Right hindlimb (tissue), 1 donor: ENCODE results near the gene VRK1.

Experiments
- DNase-seq: peaks from one replicate; pipeline ENCODE4 v3.0.0-alpha.2; 2018

Gene VRK1

DNA sequence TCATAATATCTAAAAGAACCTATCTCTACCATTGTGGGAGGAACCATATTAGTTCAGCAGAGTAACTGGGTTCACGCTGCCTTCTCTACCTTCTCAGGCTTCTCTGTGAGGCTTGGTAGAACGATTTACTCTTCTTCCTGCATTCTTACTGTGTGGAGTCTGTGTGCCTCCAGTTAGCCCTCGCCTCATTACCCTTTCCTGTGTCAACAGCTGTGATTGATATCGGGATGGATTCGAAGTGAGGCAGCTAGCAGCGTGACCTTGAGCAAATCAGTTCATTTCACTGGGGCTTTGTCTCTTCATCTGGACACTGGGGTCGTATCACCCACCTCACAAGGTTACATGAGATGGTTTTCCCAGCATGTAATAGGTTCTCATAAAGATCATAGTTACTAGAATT, 4.6 kb upstream of the VRK1 start:
- no peak for DNase-seq

DNA sequence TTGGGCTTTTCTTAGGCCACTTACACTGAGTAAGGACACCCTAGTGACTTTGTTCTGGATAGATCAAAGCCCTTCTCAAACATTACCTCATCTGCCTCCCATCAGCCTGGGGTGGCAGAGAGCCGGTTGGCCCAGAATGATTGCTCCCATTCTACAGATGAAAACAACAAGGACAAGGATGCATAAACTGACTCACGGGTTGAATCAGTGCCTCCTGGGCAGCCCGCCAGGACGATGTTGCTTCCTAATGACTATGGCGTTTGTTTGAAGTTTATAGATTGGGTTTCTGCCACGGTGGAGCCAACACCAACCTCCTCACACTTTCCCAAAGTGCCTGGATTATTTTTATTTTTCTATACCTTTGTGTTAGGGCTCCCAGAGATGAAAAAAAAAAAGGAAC, 3.6 kb upstream of the VRK1 start:
- no peak for DNase-seq

DNA sequence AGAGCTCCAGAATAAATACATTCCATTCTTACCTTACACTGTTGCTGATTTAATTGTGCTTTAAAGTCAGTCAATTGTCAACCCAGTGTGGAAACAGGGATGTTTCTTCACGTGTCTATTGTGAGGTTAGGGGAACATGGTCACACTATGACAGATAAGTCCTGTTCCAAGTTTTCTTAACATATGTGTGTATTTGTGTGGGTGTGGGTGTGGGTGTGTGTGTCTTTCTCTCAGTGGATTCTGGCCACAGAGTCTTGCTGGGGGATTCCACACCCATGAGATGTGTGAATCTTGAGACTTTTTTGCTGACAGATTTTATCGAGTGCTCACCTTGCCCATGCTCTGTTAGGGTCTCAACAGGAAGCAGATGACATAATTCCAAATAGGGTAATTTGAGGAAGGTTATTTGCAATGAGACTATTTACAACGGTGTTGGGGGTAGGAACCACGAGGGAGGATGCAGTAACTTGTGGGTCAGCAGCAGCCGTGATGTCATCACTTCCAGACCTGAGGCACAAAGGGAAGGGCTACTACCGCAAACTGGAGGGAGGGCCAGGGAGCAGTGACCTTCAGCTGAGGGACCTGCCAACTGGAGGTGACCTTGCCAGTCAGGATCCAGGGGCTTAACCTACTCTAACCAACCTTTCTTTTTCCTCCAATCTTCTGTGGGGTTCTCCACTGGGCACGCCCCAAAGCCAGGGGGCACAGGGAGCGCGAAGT, 1.9 kb upstream of the VRK1 start:
- no peak for DNase-seq

DNA sequence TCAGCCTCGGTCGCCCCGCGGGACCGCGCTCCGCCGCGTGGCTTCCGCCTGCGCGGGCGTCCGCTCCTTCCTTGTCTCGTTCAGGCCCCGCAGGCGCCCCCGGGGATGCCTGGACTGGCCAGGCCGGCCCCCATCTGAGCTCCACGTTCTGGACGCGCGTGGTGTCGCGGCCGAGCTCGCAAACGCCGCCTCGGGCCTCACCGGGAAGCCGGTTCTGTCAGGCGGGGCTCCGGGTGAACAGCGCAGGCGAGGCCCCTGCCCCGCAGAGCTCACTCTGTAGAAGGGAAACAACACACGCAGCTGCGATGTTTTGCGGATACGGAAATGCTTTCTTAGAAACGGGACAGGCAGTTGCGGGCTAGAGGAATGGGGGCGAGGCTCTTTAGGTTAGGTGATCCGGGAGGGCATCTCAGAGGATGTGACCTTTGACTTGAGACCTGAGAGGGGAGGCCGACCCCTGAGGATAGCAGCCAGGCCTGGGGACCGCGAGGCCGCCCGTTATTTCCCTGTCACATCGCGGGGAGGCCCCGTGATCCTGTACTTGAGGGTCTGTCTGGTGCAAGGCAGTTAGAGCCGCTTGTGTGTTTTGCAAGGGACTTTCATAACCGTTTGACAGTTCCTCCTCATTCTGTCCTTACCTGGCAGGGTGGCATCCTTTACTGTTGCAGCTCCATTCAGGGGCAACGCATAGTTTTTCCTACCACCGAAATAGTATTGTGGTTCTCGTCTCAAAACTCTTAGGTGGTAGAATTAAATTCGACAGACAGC, 584 bp downstream of the VRK1 start:
- peak; percentile 28 for DNase-seq

DNA sequence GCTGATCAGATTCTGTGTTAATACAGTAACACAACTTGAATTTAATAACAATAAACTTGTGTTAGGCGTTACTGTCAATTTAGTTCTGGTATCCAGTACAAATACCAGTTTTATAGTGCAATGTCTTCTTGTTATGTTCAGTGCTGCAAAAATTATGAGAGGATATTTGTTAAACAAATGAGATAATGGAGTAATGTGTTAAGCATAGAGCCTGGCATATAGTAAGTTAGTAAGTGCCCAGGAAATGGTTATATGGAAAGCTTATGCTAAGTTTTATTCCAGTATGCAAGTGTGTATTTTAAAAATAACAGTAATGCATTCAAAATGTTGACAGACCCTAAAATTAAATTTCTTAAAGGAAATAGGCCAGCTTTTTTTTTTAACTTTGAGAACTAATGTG, 1.8 kb downstream of the VRK1 start:
- DNase-seq = no peak

DNA sequence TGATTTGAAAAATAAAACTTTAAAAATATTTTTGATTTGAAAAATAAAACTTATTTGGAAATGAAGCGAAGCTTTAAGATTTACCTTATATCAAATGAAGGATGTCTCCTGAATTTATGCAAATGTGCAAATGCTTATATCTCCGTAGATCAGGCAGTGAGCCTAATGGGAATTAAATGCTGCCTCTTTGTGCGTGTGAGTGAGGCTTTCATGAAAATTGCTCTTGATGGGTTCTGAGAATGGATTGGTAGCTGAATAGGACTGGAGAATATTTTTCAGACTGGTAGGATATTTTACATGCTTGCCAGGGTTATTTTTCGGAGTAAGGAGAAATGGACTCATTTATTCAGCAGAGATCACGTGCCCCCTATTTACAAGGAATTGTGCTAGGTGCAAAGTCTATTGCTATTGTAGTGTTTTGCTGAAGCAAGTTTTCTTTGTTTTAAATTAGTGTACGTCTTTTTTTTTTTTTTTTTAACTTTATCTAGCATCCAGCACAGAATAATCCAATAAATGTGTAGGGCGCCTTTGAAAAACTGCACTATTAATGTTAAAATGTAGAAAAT, 2.4 kb downstream of the VRK1 start:
- DNase-seq = no peak

DNA sequence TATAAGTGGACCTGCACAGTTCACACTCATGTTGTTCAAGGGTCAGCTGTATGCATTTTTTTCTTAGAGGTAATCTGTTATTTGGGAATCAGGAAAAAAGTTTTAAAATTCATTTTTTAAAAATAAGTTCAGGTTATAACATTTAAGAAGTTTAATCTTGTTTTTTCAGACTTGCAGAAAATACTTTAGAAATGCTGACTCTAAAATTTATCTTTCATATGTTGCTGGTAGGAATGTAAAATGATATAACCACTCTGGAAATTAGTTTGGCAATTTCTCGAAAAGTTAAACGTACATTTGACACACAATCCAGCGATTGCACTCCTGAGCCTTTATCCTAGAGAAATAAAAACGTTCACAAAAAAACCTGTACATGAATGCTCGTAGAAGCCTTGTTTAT, 4.7 kb downstream of the VRK1 start:
- DNase-seq = no peak

DNA sequence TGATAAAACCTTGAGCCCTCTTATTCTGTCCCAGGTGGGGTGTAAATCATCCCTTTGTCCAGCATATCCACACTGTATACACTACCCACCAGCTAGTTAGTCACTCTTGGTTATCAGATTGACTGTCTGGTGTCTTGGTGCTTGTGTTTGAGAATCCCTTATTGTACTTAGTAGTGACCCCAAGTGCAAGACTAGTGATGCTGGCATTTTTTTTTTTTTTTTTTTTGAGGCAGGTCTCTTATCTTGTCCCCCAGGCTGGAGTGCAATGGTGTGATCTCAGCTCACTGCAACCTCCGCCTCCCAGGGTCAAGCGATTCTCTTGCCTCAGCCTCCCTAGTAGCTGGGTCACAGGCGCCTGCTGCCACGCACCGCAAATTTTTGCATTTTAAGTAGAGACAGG, 5.8 kb downstream of the VRK1 start:
- DNase-seq = no peak

DNA sequence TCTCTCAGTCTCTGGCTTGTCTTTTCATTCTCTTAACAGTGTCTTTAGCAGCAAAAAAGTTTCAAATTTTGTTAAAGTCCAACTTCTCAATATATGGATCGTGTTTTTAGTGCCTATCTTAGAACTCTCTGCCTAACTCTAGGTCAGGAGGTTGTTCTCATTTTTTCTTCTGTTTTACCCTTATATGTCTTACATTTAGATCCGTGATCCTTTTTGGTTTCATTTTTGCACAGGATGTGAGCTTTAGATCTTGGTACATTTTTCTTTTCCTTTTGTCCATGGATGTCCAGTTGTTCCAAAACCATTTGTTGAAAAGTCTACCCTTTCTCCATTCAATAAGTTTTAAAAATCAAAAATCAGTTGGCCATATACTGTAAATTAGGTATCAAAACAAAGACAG, 6.8 kb downstream of the VRK1 start:
- no peak for DNase-seq

DNA sequence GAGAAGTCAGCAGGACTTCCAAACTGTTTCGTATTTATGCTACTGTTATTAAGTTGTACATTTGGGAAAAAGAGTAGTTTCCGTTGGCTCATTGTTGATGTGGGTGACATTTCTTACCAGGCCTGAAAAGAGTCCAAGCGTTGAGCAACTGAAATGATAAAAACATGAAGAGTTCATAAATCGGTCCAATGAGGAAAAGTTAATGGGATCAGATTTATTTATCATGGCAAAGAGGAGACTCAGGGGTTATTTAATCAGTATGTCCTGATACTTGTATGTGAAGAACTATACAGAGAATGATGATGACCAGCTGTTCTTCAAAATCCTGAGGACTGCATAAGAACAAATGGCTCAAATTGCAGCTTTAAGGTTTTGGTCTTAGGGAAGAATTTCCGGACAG, 7.7 kb downstream of the VRK1 start:
- no peak for DNase-seq

DNA sequence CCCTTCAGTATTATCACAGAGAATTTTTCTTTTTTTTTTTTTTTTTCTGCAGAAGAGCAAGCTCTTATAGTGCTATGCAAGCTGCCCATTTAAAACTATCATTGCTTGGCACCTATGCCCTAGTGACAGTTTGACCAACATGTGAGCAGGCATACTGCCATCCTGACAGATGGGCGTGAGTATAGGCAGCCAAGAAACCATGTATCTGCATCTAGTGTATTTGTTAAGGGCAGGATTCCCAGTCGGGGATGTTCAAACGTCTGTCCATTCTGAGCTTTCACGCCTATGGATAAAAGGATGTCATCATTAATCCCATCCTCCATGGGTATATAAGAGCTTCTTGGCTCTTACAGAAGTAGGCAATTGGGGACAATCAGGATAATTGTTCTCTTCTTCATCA, 8.8 kb downstream of the VRK1 start:
- peak; percentile 38 for DNase-seq

DNA sequence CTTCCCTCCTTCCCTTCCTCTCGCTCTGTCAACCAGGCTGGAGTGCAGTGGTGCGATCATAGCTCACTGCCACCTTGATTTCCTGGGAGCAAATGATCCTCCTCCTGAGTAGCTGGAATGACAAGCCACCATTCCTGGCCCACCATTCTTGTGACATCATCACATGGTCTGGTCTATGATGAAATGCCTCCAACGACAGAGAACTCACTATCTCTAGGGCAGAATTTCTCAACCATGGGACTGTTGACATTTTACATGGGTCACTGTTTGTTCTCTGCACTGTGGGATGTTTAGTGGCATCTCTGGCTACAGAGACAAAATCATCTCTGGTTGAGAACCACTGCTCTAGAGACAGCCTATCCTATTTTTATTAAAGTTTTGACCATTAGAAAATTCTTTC, 9.7 kb downstream of the VRK1 start:
- no peak for DNase-seq

DNA sequence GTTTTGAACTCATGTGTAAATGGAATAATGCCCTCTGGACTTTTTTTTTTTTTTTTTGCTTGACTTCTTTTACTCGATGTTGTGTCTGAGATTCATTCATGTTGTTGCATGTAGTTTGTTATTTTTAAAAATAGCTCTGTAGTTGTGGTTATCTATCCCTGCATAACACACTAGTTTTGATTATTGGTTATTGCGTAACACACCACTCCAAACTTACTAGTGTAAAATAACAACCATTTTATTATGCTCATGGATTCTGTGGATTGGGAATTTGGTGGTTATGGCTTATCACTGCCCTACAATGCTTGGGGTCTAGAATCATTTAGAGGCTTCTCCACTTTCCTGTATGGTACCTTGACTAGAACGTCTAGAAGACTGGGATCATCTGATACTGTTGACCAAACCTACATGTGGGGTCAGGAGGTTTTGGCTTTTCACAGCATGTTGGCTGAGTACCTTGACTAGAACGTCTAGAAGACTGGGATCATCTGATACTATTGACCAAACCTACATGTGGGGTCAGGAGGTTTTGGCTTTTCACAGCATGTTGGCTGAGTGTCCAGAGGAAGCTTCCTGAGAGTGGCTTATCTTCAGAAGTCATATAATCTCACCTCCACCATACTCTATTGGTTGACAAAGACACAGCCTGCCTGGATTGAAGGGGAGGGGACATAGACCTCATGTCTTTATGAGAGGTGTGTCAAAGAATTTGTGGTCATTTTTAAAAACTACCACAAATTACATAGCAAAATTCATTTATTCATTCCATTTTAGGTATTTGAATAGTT, 11.6 kb downstream of the VRK1 start:
- DNase-seq = no peak

DNA sequence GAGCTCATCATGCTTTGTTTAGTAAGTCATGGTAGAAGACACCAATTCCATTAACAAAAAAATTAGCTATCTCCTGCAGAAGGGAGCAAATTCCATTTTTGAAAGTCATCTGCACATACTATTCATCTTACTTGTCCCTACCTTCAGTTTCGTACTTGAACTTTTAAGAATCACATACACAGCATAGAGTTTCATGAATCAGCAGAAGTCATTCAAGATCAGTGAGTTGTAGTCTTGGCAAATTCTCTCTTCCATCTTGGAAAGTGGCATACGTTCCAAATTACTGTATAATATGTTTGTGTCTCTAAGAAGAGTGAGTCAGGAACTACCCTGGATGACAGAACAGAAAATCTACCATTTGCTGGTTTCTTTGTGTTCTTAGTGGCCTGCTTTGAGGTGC, 14.1 kb downstream of the VRK1 start:
- DNase-seq = no peak

DNA sequence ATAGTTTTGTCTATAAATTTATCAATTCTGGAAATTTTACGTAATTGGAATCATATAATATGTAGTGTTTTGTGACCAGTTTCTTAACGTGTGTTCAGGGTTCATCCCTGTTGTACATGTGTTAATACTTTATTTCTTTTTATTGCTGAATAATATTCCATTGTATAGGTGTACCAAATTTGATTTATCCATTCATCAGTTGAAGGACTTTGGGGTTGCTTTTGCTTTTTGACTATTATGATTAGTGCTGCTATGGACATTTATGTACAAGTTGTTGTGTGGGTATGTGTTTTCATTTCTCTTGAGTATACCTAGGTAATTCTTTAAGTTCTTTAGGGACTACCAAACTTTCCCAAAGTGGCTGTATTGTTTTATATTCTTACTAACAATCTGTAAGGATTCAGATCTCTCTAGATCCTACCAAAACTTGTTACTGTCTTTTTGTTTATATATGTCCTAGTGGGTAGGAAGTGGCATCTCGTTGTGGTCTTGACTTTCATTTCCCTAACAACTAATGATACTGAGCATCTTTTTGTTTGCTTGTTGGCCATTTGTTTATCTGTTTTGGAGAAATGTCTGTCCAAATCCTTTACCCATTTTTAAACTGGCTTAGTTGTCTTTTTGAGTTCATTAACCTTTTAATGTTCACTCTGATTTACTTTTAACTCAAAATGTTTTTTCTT, 14.9 kb downstream of the VRK1 start:
- no peak for DNase-seq

DNA sequence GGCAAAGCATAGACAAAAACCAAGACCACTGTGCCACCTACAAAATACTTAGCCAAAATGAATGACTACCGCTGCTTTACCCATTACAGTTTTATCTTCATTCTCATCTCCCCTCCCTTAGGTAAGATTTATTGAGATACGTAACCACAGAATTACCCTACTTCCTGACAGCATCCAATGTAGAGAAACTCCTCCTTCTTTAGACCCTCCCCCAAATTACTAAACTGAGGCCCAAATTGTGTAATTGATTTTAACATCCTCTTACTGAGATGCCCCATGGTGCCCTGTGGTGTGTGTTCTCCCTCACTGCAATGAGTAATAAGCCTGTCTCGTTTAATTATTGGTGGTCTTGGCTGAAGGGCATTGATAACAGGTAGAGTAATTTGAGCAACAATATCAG, 19.1 kb downstream of the VRK1 start:
- DNase-seq = no peak

DNA sequence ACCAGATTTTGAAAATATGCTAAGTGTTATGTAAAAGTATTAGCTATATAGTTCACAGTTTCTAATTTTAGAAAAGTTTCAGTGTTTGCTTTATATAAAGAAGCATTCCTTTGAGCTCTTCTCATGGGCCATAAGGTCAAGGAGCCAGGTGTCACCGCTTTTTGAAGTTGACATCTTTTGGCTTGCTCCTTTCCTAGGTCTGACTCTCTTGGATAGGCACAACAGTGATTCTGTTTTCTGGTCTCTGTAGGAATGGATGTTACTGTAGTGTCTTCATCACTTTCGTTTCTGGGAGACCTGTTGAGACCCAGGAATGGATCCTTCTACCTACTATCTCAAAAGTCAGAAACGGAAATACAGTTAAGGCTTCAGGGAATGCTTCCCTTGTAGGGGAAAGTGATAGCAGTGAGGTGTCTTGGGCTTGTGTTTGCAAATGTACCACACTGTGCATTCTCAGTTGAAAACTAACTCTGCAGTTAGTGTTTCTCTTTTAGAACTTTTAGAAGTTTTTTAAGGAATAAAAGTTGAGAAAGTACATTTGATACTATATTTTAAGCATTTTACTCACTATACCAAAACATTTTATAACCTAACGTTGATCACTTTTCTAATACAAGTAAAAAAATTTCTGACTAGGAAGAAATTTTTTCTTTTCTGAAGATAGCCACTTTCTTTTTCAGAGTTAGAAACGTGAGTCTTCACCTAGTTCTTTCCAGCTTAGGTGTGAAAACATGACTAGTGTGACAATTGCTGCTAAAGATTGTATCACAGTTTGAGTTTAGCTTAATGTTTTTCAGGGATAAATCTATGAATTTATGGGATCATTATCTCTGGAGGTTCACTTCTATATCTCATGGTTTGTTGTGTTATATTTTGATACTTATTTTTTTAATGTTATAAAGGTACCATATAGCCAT, 20.8 kb downstream of the VRK1 start:
- DNase-seq = no peak

DNA sequence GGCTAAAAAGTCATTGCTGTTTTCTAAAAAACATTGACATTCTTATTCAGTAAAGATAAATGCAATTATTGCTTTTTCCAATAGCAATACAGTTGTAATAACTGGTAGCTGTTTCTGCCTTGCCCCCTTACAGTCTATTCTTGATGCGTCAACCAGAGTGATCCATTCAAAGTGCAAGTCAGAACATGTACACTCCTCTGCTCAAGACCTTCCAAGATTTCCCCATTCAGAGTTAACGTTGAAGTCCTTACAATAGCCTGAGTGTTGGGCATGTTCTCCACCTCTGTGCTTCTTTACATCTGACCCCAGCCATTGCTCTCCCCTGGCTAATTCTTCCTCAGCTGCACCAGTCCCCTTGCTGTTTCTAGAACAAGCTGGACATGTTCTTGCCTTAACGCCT, 24.3 kb downstream of the VRK1 start:
- no peak for DNase-seq

DNA sequence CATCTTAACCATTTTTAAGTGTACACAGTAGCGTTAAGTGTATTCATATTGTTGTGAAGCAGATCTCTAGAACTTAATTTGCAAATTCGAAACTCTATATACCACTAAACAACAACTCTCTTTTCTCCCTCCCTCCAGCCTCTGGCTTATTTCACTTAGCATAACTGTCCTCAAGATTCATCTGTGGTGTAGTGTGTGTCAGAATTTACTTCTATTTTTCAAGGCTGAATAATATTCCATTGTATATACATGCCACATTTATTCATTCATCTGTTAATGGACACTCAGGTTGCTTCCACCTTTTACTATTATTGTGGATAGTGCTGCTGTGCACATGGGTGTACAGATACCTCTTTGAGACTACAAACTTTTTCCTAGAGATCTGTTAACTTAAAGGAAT, 26.5 kb downstream of the VRK1 start:
- DNase-seq = no peak

DNA sequence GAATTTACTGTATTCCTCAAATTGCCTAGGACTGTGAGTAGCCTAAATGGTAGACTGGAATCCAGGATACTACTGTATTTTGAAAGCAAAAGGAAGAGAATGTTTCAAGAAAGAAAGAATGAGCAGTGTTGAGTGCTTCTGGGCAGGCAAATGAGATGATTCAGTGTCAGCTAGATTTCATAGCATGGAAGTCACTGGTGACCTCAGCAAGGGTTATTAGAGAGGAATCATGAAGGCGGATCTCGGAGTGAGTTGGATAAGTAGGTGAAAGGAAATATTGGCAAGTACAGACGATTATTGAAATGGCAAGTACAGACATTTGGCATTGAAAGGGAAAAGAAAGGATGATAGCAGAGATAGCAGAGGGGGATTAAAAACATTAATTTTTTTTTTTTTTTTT, 27.1 kb downstream of the VRK1 start:
- DNase-seq = no peak

DNA sequence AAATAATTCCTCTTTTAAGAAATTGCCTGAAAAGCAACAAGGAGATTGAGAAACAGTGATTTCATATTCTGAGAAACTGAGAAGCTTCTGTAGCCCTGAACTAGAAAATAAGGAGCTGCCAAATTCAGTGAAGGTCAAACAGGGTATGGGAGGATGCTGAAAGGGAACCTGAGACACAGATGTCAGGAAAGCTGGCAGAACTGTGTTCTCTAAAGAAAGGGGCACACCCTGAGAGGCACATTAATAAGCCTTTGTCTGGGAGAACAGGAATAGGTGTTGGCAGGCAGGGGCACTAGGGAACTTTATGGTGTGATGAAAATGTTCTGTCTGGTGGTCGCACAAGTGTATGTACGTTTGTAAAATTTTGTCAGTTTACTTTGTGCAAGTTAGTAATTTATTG, 29.6 kb downstream of the VRK1 start:
- DNase-seq = no peak

DNA sequence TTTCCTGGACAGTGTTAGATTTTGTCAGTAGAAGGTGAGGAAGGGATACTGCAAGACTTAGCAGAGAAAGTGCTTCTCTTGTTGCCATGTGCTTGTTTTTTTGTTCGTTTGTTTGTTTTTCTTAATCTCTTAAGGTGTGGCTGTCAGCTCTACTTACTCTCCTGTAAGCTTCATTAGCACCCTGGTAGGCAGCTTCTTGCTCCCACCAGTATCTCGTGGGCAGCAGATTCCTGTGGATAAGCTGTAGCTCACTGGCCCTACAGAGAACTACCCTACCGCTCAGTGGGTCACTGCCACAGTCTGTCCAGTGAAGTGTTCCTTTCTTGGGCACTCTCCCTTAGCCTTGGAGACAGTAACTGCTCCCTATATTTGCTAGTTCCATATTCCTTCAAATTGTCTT, 30.1 kb downstream of the VRK1 start:
- DNase-seq = no peak
